Ishikawa (cell line): ENCODE results near the gene CTU1.

Experiments
- CEBPB ChIP-seq: IDR thresholded peaks from 2 replicates; pipeline ENCODE4 v1.6.1; 2012
- MAX ChIP-seq: IDR thresholded peaks from 2 replicates; pipeline ENCODE4 v1.6.1; 2012
- RAD21 ChIP-seq: IDR thresholded peaks from 2 replicates; pipeline ENCODE4 v1.6.1; 2012; ENCODE audit warnings: low read depth
- TCF12 ChIP-seq: IDR thresholded peaks from 2 replicates; pipeline ENCODE4 v1.6.1; 2012; ENCODE audit warnings: low read depth
- TEAD4 ChIP-seq: IDR thresholded peaks from 2 replicates; pipeline ENCODE4 v1.6.1; 2012

DNA sequence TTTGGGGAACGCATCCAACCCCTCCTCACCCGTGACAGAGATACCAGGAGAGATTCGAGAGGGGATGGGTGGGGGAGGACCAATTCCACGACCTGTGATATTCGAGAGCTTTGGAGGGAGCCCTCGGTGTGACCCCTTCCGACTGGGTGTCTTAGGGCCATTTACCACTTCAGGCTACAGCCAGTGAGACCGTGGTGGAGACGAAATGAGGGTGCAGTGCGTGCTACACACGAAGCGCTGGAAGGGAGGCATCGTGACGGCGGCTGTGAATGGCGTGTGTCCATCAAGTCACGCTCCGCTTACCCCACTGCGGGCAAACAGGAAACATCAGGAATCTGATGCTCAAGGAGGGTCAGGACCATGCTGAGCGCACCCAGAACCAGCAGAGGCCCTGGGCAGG, 10.4 kb downstream of the CTU1 start:
- TF ChIP-seq TEAD4 (no peak), MAX (no peak), RAD21 (no peak), CEBPB (no peak), TCF12 (no peak)
